Measurements from ENCODE around the gene PMM2.

- TF ChIP-seq CTCF (conservative IDR thresholded peaks at IDR 0.05; ENCODE audit: low read depth, low read length) (no peak), EZH2phosphoT487 (IDR thresholded peaks at IDR 0.05; ENCODE audit: borderline replicate concordance, low read length) (no peak)
These were observed 8.8 kb downstream of the PMM2 start for GRCh38 chr16:8806272-8806983.
